Measurements from ENCODE around the gene AVPI1.

AVPI1 gene, protein sequence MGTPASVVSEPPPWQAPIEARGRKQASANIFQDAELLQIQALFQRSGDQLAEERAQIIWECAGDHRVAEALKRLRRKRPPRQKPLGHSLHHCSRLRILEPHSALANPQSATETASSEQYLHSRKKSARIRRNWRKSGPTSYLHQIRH

DNA sequence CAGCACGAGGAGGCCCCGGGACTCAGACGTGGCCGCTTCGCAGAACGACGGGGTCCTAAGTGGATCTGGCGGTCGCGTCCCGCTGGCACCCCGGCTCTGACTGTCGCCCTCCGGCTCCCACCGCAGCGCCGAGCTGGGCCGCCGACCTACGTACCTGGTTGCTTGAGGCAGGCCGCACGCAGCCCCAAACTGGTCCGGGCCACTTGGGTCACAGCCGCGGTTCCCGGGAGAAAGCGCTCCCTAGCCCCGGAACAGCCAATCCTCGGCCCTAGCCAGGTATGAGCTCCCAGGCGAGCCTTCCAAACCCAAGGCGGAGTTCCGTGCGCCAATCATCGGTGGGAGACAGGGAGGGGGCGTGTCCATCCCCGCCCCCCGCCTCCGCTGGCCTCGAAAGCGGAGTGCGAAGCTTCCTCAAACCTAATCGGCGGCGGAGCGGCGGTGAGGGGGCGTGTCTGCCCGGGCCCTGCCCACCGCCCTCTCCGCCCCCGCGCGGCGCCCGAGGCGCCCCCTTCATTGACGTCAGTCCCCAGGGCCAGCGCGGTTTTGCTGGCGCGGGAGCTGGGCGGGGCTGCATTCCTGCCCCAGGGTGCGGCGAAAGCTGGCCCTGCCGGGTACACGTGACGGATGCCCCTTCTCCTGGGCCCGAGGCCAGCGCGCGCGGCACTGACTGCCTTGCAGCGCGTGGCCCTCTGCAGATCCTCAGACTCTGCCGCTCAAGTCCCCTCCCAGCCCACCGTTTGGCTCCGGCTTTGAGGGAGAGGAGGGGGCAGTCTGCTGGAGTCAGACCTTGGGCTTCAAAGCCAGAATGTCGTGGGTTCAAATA, at the start of gene AVPI1:
Gene AVPI1 (minus strand): TSS at position 280 of the 823 bp plus-strand sequence. CDS start 7,336 bp downstream, outside the sequence.
- peak; percentile 85 for DNase-seq (ENCODE audit: low read depth, low spot score)

DNA sequence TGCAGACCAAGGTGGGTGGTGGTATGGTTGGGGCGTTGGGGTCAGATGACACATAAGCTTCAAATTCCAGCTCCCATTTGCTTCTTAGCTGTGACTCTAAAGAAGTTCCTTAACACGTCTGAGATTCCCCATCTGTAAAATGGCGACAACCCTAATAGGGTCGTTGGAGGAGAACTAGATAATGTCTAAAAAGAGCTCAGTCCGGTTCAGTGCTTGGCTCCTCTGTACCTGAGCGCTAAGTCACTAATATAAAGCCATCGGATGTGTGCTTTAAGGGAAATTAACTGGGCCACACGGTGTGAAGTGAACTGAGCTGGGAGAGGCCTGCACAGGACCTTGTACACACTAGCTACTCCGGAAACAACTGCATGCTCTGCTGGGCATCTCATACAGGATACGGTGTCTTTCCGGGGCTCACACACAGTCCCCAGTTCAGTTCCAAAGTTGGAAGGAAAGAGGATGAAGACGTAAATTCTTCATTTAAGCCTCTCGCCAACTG, 49.4 kb upstream of the AVPI1 start:
- no peak for DNase-seq (ENCODE audit: low read depth, low spot score)

DNA sequence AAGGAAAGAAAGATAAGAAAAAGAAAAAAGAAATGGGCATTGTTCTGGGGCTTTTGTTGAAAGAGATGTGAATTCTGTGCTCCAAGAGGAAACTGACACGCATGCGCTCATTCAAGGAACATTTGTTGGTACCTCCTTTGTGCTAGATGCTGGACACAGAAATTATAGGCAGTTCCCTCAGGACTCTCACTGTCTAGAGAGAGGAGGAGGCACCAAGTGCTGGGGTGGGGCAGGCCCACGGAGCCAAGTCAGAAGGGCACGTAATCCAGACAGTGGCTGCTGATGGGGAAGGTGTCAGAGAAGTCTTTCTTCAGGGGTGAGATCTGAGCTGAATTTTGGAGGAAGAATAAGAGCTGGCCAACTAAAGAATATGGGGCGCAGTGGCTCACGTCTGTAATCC, 47.0 kb upstream of the AVPI1 start:
- no peak for DNase-seq (ENCODE audit: low read depth, low spot score)

DNA sequence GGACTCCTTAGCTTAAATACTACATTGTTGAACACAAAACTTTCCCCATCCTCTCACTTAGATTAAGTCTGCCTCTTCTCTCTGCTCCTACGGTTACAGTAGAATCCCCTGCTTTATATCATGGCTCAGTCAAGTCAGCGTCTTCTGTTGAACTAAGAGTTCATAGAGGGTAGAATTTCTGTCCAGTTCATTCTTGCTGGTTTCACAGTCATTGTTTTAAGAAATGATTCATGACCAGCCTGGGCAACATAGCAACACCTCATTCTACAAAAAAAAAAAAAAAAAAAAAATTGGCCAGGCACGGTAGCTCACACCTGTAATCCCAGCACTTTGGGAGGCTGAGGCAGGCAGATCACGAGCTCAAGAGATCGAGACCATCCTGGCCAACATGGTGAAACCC, 46.2 kb upstream of the AVPI1 start:
- DNase-seq (ENCODE audit: low read depth, low spot score): no peak

DNA sequence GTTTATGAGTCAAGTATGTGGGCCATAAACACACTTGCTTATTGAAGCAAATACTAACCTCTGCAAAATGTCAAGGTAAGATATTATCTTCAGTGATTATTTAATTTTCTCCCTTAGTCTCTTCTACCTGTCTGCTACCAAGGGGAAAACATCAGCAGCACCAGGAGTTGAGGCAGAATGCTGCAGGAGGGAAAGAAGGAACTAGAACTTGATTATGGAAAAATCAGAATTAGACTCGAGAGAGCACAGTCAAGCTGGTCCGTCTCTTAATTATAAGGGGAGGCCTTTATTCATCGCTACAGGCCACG, 45.0 kb upstream of the AVPI1 start:
- DNase-seq (ENCODE audit: low read depth, low spot score): no peak

DNA sequence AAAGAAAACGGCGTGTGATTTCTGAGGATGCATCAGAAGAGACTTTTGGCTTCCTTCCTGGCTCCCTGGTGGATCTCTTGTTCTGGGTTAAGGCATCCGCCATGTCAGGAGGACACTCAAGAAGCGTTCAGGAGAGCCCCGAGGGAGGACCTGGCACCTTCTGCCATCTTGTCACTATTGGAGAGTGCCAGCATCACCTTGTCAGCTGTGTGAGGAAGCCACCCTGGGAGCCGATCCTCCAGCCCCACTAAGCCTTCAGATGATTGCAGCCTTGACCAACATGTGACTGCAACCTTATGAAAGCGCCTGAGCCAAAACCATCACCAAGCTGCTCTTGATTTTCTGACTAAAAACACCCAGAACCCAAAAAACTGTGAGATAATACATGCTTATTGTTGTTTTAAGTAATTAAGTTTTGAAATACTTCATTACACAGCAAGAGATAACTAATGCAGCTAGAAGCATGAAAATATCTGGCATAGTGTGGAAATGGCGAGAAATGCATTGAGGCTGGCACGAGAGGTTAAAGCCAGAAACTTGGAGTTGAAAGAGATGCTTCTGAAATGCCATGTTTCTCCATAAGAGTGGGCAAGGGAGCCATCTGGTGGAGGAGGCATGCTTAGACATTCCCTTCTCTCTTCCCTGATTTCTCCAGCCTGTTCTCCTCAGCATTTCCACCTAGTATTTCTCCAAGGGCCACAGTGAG, 44.5 kb upstream of the AVPI1 start:
- DNase-seq (ENCODE audit: low read depth, low spot score): no peak

DNA sequence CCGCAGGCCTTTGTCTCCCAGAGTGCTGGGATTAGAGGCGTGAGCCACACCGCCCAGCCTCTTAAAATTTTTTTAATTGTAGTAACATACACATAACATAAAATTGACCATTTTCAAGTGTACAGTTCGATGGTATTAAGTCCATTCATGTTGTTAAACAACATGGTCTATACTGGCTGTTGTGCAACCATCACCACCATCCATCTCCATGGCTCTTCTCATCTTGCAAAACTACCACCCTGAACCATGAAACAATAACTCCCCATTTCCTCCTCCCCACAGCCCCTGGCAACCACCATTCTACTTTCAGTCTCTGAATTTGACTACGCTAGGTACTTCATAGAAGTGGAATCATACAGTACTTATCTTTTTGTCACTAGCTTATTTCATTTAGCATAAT, 42.0 kb upstream of the AVPI1 start:
- no peak for DNase-seq (ENCODE audit: low read depth, low spot score)

DNA sequence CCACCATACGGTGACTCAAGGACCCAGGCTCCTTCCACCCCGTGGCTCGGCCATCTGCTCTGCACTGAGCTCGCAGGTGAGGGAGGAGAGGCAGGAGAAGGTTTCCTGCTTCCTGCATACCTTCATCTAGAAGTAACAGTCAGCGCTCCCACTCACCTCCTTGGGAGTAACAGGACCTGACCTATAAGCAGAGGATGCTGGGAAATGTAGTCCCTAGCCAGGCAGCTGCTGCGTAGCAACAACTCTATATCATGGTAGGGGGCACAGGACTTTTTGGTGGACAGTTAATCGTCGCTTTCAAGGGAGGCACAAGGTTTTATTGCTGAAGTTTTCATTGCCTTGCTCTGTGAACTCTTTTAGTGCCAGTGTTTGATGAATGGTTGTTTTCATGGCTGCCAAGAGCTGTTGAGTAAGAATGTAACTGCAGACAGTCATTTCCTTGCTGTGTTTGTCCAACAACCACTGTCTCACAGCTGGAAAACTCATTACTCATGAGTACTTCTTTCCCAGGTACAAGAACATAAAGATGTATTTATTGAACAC, 39.7 kb upstream of the AVPI1 start:
- no peak for DNase-seq (ENCODE audit: low read depth, low spot score)

DNA sequence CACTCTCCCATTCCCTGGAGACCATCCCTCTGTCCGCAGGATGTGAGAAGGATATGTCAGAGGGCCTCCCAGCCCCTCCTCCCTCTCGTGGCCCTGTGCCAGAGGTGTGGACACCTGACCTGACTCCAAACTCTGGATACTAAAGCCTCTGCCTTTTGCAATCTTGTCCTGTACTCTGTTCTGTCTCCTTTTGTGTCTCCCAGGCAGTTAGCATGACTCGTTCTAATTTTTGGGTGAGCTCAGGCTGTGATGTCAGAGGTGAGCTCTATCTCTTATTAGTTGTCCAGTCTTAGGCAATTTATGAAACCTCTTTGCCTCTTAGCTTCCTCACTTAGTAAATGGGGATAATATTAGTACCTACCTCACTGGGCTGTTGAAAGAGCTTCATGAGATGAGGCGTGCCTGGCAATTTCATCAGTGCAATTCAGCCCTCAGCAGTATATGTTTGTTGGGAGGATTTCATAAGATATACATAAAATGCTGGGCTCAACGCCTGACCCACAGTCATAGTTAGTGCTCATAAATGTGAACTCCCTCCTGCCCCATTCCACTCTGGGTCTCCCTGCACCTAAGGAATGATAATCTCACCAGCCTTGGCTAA, 37.4 kb upstream of the AVPI1 start:
- no peak for DNase-seq (ENCODE audit: low read depth, low spot score)

DNA sequence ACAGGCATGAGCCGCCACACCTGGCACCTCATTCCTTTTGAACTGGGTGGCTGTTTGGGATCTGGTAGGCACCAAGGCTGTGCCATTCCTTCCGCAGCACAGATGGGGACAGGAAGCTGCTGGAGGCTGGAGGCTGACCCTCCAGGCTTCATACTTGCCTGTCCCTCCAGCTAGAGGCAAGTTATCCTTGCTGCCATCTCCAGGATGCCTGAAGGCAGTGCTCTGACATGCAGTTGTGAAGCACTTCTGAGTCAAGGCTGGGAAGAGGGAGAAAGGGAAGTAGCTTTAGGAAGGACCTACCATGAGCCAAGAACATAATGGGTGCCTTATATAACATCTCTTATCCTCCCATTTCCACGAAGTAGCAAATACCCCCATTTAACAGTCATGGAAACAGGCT, 36.0 kb upstream of the AVPI1 start:
- DNase-seq (ENCODE audit: low read depth, low spot score): no peak

DNA sequence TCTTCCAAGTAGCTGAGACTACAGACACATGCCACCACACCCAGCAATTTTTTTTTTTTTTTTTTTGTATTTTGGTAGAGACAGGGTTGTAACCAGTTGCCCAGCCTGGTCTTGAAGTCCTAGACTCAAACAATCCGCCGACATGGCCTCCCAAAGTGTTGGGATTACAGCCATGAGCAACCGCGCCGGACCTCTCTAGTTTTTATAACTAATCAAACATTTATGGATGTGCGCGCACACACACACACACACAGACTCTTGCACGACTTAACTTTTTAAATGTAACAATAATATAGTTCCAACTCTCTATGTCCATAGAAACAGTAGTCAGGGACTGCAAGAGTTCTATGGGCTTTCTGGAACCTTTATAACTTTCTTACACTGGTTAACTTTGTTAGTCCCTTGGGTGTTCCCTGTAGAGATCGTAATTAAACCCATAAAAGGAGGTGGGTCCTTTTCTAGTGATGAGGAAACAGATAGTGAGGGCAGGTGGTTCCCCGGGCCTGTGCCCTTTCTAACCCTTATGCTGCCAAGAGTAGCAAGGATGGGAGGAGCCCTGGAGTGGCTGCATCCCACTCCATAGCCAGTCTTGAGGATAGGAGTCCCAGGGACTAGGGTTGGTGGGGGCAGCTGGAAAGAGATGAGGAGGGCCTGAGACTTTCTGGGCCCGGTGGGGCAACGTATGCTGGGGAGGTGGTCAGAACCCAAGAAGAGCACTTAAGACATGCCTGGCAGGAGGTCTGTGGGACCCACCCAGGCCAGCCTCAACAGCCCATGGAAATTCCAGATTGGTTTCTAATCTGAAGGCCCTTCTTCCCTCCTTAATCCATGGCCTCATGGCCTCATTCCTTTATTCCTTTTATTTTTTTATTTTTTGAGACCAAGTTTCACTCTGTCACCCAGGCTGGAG, 35.1 kb upstream of the AVPI1 start:
- no peak for DNase-seq (ENCODE audit: low read depth, low spot score)

DNA sequence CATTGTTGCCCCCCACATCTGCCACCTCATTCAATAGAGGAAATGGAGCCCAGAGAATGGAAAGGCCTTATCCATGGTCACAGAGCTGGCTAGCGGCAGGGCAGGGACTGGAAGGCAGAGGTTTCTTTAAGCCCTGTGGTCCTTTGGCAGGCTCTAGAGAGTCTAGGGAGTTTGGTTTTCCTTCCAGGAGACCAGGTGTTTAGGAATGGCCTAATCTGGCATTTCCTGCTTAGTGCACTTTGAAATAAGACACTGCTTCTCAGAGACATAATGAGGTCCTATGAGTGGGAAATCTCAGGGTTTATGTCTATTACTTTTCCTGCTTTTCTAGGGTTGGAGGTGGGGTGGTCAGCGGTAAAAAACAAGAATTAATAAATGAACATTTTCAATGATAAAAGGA, 32.6 kb upstream of the AVPI1 start:
- DNase-seq (ENCODE audit: low read depth, low spot score): no peak

DNA sequence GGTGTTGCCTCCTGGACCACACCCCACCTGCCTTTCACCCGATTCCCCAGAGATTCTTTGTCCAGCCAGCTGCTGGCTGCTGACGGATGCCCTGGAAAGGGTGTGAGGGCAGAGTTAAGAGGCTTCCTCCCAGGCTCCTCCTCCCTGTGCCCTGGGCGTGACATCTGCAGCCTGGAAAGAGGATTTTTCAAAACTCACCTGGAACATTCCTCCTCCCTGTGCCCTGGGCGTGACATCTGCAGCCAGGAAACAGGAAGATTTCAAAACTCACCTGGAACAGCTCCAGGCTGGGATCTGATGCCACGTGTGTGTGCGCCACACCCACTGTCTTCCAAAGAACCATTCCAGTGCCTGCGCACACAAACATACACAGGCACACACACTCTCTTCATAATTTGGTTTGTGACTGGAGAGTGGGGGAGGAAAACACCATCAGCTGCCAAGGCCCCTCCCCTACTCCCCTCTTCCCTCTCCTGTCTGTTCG, 31.7 kb upstream of the AVPI1 start:
- no peak for DNase-seq (ENCODE audit: low read depth, low spot score)

DNA sequence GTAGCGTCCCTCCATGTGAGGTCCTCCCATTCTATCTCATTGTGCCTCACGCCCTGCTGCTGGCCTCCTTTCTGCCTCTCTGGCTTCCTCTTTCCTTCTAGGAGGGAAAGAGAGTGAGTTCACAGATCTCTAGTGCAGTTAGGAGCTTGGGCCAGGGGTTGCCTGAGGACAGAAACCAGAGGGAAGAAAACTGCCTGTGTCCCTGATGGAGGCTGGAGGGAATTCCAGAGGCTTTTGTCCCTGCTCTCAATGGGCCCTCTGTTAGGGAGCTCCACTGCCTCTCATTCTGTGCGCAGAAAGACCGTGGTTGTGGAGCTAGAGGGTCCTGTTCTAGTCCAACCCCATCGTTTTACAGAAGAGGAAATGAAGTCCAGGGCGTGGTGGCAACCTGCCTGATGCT, 31.1 kb upstream of the AVPI1 start:
- DNase-seq (ENCODE audit: low read depth, low spot score): no peak

DNA sequence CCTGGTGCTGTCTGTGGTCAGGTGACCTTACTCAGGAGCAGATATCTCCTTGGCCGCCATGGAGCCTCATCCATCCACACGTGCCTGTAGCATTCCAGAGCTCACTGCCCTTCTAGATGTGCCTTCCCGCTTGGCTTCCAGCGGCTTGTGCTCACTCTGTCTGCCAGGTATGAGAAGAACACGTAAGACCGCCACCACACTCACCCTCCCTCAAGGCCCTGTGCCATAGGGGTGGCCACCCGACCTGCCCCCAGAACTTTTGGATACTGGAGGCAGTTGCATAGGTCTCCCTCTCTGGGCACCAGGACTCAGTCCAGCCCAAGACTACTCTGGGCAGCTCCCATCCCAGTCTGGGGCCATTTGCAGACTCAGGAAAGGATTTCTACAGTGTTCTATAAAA, 30.6 kb upstream of the AVPI1 start:
- no peak for DNase-seq (ENCODE audit: low read depth, low spot score)

DNA sequence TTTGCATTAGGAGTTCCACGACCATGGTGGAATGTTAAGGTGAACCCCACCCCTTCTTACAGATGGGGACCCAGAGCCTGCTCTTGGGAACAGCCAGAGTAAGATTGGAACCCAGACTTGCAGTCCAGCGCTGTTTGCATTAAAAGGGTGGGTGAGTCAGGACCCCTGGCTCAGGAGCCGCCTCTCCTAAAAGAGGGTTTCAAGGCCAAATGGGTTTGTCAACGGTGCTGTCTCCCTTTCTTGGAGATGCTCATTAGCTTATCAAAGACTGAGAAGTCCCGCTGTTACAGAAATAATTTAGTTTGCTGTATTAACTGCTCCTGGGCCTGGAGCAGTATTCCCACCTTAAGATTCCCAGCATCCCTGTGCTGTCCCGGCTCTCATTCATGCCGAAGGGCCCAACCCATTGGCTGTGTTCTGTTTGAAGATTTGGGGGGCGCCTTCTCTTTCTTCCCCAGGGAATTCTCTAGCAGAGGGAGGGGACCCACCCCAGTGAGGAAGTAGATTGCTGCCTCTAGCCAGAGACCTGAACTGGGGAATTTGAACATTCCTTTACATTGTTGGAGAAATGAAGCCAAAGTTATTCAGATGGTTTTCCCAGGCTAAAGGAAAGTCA, 28.3 kb upstream of the AVPI1 start:
- no peak for DNase-seq (ENCODE audit: low read depth, low spot score)

DNA sequence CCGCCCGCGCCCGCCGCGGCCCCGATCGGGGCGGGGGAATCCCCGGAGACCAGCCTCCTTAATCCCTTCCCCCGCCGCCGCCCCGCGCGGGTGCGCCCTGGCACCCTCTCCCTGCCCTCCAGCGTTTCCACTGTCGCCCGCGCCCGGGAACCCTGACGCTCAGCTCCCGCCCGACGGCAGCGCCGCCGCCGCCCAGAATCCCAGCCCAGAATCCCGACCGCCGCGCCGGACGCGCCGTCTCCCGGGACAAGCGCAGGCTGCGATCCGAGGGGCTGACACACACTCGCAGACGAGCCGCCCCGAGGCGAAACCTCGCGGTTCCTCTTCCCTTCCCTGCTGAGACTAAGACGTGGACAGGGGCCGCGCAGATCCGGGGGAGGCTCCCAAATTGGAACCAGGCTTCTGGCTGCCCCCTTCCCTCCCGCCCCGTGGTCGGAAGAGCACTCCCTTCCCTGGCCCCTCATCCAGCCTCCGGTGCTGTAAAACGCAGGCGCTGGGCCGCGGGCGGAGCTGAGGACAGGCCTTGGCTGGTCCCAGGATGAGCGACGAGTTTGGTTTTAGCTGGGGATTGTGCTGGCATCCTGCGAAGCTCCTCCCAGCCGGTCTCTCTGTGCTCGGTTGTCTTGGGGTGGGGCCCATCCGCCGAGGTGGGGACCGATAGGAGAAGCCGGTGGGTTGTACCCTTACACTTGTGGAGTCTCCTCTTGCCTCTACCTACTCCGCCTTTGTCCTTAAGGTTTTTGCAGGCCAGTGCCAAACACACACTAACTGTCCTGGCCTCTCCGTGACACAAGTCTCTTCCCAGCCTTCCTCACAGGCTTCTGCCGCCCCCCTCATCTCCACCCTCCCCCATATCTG, 27.6 kb upstream of the AVPI1 start:
- no peak for DNase-seq (ENCODE audit: low read depth, low spot score)

DNA sequence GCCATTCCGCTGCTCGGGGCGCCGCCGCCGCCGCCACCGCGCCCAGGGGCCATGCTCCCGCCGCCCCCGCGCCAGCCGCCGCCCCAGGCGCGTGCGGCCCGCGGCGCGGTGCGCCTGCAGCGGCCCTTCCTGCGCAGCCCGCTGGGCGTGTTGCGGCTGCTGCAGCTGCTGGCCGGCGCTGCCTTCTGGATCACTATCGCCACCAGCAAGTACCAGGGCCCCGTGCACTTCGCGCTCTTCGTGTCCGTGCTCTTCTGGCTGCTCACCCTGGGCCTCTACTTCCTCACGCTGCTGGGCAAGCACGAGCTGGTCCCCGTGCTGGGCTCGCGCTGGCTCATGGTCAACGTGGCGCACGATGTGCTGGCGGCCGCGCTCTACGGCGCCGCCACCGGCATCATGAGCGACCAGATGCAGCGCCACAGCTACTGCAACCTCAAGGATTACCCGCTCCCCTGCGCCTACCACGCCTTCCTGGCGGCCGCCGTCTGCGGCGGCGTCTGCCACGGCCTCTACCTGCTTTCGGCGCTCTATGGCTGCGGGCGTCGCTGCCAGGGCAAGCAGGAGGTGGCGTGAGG, 26.9 kb upstream of the AVPI1 start:
- no peak for DNase-seq (ENCODE audit: low read depth, low spot score)

DNA sequence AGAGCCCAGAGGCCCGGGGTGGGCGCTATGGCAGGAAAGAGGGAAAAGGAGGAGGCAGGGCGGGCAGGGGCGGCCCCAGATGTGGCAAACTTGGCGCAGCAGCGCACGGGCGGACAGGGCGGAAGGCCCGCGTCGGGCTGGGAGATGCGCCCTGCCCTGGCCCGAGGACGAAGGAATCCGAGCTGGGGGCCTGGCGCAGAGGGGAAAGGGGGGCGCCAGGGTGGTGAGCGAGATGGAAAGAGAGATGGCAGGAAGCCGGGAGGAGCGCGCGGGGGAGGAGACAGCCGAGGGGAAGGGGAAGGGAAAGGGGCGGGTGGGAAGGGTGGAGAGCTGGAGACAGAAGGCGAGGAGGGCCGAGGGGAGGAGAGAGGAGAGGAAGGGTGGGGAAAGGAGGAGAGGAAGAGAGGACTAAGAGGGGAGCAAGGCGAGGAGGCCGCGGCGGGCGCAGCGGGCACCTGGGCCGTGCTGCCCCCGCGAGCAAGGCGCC, 26.3 kb upstream of the AVPI1 start, which contains the start of gene MARVELD1:
Gene MARVELD1 (plus strand): TSS at position 392 of the 487 bp plus-strand sequence. CDS start 147 bp downstream, outside the sequence.
- no peak for DNase-seq (ENCODE audit: low read depth, low spot score)
